WERI-Rb-1 (cell line): ENCODE results near the gene ADAM33.

Source experiments
- DNase-seq: peaks from one replicate; pipeline ENCODE4 v3.0.0-alpha.2; 2020
- H3K27ac ChIP-seq: fragments of 250-450 bp; sonication (Bioruptor Pico); 2 replicates; pipeline ENCODE4 v1.5.1; 2020; ENCODE audit warnings: mild to moderate bottlenecking, moderate library complexity
- H3K27me3 ChIP-seq: fragments of 250-450 bp; sonication (Bioruptor Pico); 2 replicates; pipeline ENCODE4 v1.5.1; 2021; ENCODE audit warnings: mild to moderate bottlenecking, low read depth, moderate library complexity; ENCODE audit not compliant: insufficient read depth, severe bottlenecking
- H3K36me3 ChIP-seq: fragments of 250-450 bp; sonication (Bioruptor Pico); 2 replicates; pipeline ENCODE4 v1.5.1; 2020; ENCODE audit warnings: mild to moderate bottlenecking, moderate library complexity
- H3K4me3 ChIP-seq: 2 replicates; pipeline ENCODE4 v1.5.1; 2011; ENCODE audit warnings: low read depth, mild to moderate bottlenecking, control low read depth, low read length
- H3K9me3 ChIP-seq: fragments of 250-450 bp; sonication (Bioruptor Pico); 2 replicates; pipeline ENCODE4 v1.5.1; 2021; ENCODE audit warnings: mild to moderate bottlenecking, moderate library complexity; ENCODE audit not compliant: severe bottlenecking
- CTCF ChIP-seq: IDR thresholded peaks from 2 replicates; pipeline ENCODE4 v1.5.1; 2011; ENCODE audit warnings: low read depth, mild to moderate bottlenecking, control low read depth, inconsistent platforms, low read length

ADAM33 gene

GRCh38 chr20:3674995-3675900, 6.6 kb downstream of the ADAM33 start:
- DNase-seq, result no peak
- no peaks in the 10 kb centered on the region for H3K9me3 ChIP-seq
- H3K4me3 ChIP-seq, result no peak overlapping the region
- H3K36me3 ChIP-seq, result no peaks in the 10 kb centered on the region
- H3K27me3 ChIP-seq, result peaks cover 45% of the 10 kb centered on the region
- H3K27ac ChIP-seq, result no peak overlapping the region
- no peak for TF ChIP-seq CTCF

- no peaks in the 10 kb centered on the region for H3K9me3 ChIP-seq
- TF ChIP-seq CTCF, result no peak
- no peak overlapping the region for H3K4me3 ChIP-seq
- no peaks in the 10 kb centered on the region for H3K36me3 ChIP-seq
- peaks cover 45% of the 10 kb centered on the region for H3K27me3 ChIP-seq
- no peak overlapping the region for H3K27ac ChIP-seq
- DNase-seq, result no peak
Measured at GRCh38 chr20:3674447-3674846, 7.4 kb downstream of the ADAM33 start.

- no peak for TF ChIP-seq CTCF
- no peak overlapping the region for H3K4me3 ChIP-seq
- H3K9me3 ChIP-seq, result no peaks in the 10 kb centered on the region
- no peaks in the 10 kb centered on the region for H3K36me3 ChIP-seq
- DNase-seq, result no peak
- H3K27ac ChIP-seq, result no peak overlapping the region
- peaks cover 45% of the 10 kb centered on the region for H3K27me3 ChIP-seq
Measured at GRCh38 chr20:3673221-3674070, 8.4 kb downstream of the ADAM33 start.

DNA sequence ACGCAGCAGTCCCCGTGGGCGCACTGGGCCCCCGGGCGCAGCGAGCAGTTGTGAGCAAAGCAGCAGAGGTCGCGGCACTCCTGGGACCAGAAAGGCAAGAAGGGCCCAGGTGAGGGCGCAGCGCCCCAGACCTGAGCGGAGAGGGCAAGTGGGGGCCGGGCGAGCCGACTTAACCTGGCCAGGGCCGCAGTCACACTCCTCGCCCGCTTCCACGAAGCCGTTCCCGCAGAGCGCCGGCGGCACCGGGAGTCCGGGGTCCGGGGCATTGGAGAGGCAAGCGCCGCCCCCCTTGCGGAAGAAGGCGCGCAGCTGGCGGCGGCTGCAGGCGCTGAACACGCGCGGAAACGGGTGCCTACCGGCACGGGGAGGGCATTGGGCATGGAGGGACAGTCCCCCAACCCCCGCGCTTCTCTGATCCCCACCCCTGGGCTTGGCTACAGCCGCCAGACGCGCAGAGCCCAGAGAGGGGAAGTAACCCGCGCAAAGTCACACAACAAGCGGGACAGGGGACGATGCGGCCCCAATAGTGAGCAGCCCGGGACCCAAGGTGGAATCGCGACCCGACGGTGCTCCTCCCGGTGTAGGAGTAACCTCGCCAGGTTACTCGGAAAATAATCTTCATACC, 9.2 kb downstream of the ADAM33 start:
- no peak for DNase-seq
- Histone ChIP-seq H3K4me3 (peak overlapping the region; percentile 23), H3K27me3 (peaks cover 45% of the 10 kb centered on the region)

More for the DNA sequence above, 9.2 kb downstream of the ADAM33 start:
- Histone ChIP-seq H3K27ac (no peak overlapping the region), H3K36me3 (no peaks in the 10 kb centered on the region), H3K9me3 (no peaks in the 10 kb centered on the region)
- TF ChIP-seq CTCF, result peak; percentile 18; the same call in 1 of the 2 replicates
